Peyer's patch (tissue), 4 donors: Measurements from ENCODE around the gene PTGDR2. TPM values are rescaled to one million over a fixed set of nuclear protein-coding genes. Genes with fewer than 3 reads are reported as not detected.

Experiments used
- DNase-seq, 3 donors: peaks; one replicate each; pipeline ENCODE4 v3.0.0-alpha.2; 2017 to 2019
- H3K27ac ChIP-seq, 4 donors: fragments of 200-600 bp; sonication (generic); one replicate each; pipeline ENCODE4 v1.5.1; 2016 to 2019
- H3K27me3 ChIP-seq, 2 donors: fragments of 200-600 bp; sonication (generic); one replicate each; pipeline ENCODE4 v1.5.1; 2019
- H3K36me3 ChIP-seq, 3 donors: fragments of 200-600 bp; sonication (generic); one replicate each; pipeline ENCODE4 v1.5.1; 2016 to 2019
- H3K4me1 ChIP-seq, 4 donors: fragments of 200-600 bp; sonication (generic); one replicate each; pipeline ENCODE4 v1.5.1; 2016 to 2019
- H3K4me3 ChIP-seq, 4 donors: fragments of 200-600 bp; sonication (generic); 1 replicate in 3 of 4; 2 replicates in 1 of 4; pipeline ENCODE4 v1.5.1; 2016 to 2019; ENCODE audit warnings: mild to moderate bottlenecking in 1 of 4
- H3K9me3 ChIP-seq, 4 donors: fragments of 200-600 bp; sonication (generic); one replicate each; pipeline ENCODE4 v1.5.1; 2016 to 2019; ENCODE audit warnings: mild to moderate bottlenecking in 1 of 4
- CTCF ChIP-seq, 6 experiments: fragments of 450-650 bp in 4 of 6; fragments of 200-600 bp in 2 of 6; sonication (generic) in 1 of 6; IDR thresholded peaks; one replicate each; pipeline ENCODE4 v1.5.1; 2017 to 2019; ENCODE audit warnings: antibody characterized with exemption in 6 of 6, mild to moderate bottlenecking in 3 of 6, moderate library complexity in 1 of 6
- POLR2A ChIP-seq, 2 donors: fragments of 450-650 bp; IDR thresholded peaks; one replicate each; pipeline ENCODE4 v1.5.1; 2017; ENCODE audit warnings: antibody characterized with exemption in 2 of 2, mild to moderate bottlenecking in 2 of 2, moderate library complexity in 2 of 2
- total RNA-seq, 4 donors: library from RNA; depleted of rRNA; stranded (reverse); fragments of >200 nt; gene quantifications; one replicate each; pipeline ENCODE4 v1.1.0, GENCODE V29; 2016

The PTGDR2 gene
- total RNA-seq, 4 donors from 2014 or later = 1.5 to 18.2 (median 2.6) TPM

- Histone ChIP-seq H3K27me3 (no peaks in the 10 kb centered on the region), H3K4me1 (no peaks in the 10 kb centered on the region), H3K9me3 (no peaks in the 10 kb centered on the region), H3K4me3 (no peak overlapping the region), H3K36me3 (peaks cover 0 to 5% (median 0%) of the 10 kb centered on the region in 3 donors), H3K27ac (no peak overlapping the region)
- TF ChIP-seq POLR2A (IDR thresholded peaks at IDR 0.05) = no peak
- TF ChIP-seq CTCF (IDR thresholded peaks at IDR 0.05) = no peak
- peak in 1 of 3 donors; percentile 20 for DNase-seq
Observed at GRCh38 chr11:60801194-60801593, 54.6 kb downstream of the PTGDR2 start.

Other genes starting within 250 kb of the PTGDR2 start
- gene MS4A8, start 156.3 kb downstream of the PTGDR2 start, total RNA-seq = 100 to 1,000 TPM in 3 of 4 donors, 10 to 100 TPM in 1; 13.2 to 541 (median 356) TPM
- 1 to 10 TPM in 1 of 4 donors, not detected in 3; 2.4 TPM for gene MS4A18, start 131.2 kb downstream of the PTGDR2 start, total RNA-seq
- gene MS4A15, start 99.1 kb downstream of the PTGDR2 start, total RNA-seq = 1 to 10 TPM in 1 of 4 donors, under 1 TPM in 1, not detected in 2; 0.54 to 1.6 TPM
- 100 to 1,000 TPM in 3 of 4 donors, 1 to 10 TPM in 1; 5.0 to 338 (median 221) TPM for gene MS4A10, start 70.6 kb downstream of the PTGDR2 start, total RNA-seq
- 10 to 100 TPM in 2 of 4 donors, 1 to 10 TPM in 2; 8.7 to 33.0 (median 12.4) TPM for gene CCDC86, start 13.8 kb downstream of the PTGDR2 start, total RNA-seq
- gene ZP1, start 11.6 kb upstream of the PTGDR2 start, total RNA-seq = 1 to 10 TPM in 1 of 4 donors, not detected in 3; 2.1 TPM
- gene PRPF19, start 50.6 kb upstream of the PTGDR2 start, total RNA-seq = 10 to 100 TPM; 36.1 to 53.4 (median 46.5) TPM
- gene TMEM109, start 58.2 kb upstream of the PTGDR2 start, total RNA-seq = 10 to 100 TPM; 26.3 to 40.5 (median 36.6) TPM
- 10 to 100 TPM in 1 of 4 donors, 1 to 10 TPM in 3; 1.6 to 28.9 (median 4.0) TPM for gene TMEM132A, start 68.5 kb upstream of the PTGDR2 start, total RNA-seq
- gene SLC15A3, start 96.2 kb upstream of the PTGDR2 start, total RNA-seq = 10 to 100 TPM in 1 of 4 donors, 1 to 10 TPM in 3; 3.7 to 61.9 (median 8.8) TPM
- 10 to 100 TPM in 1 of 4 donors, 1 to 10 TPM in 3; 3.3 to 15.7 (median 4.7) TPM for gene CD6, start 115.7 kb upstream of the PTGDR2 start, total RNA-seq
- 1 to 10 TPM; 1.5 to 8.3 (median 3.7) TPM for gene CD5, start 246.5 kb upstream of the PTGDR2 start, total RNA-seq